ENCODE data around the gene PKD2. TPM values are rescaled to one million over a fixed set of nuclear protein-coding genes. Genes with fewer than 3 reads are reported as not detected.

PKD2 gene
- total and polyA plus RNA-seq, 2 of the 13 experiments (the other 11 are each of a cell fraction or from before 2014, with no cell fraction given), result 5.6 to 9.1 TPM

DNA sequence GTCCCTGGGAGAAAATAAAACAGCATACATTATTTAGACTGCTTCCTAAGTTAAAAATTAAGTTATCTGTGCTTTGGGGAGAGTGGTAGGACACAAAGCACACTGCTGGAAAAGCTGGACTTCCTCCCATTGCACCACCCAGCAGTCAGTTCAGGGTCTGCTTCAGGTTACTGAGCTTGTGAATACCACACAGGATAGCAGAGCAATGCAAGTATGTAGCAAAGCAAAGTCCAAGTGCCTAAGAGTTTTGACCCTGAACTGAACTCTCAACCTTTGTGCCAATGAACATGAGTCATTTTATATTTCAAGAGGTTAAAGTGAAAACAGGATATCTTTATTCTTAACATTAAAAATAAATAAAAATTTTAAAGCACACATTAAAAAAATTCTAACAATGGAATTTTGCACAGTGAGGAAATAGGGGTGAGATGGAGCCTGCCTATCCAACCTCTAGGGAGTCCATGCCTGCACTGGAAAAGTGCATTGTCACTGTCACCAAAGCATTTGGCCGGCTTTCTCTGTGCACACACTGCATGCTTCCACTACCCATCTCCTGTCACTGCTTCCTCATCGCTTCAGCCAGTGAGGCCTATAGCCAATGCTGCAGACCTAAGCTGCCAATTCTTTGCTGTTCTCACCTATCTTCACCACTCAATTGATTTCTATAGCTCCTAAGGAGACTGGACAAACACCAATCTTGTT lies 100.1 kb downstream of the PKD2 start:
- no peak overlapping the region for H2AFZ ChIP-seq (ENCODE audit: low read length)
- no TSS peak for BruUV-seq (replicated peaks)
- H3K4me3 ChIP-seq (replicated peaks in 1 of 3; ENCODE audit: insufficient read depth in 1 of 3, low read depth in 2 of 3, low read length in 3 of 3), result peak overlapping the region in 1 of 3 experiments; percentile 39; a peak in 1 of 6 replicates
- DNase-seq (ENCODE audit: low spot score) (peak; percentile 99), FAIRE-seq (peak; percentile 98), ATAC-seq (peak; percentile 96)
- H3K4me2 ChIP-seq (ENCODE audit: low read depth, low read length), result peak overlapping the region; percentile 66
- intact Hi-C loops (cut with micrococcal nuclease; ENCODE audit: unreplicated experiment) (loop anchor here (2.0 to 5.0 kb wide), 6 partner anchors 45 to 410 kb away; partner anchors contain the start of gene PPM1K), in situ Hi-C loops (cut with HindIII; ENCODE audit: extremely low pct_ligation_motif_present, low pct_unique_long_range_greater_than_20kb) (no loop called here)
- peaks cover 78% of the 10 kb centered on the region for H3K4me1 ChIP-seq (ENCODE audit: insufficient read depth, low read length)
- POLR2A ChIA-PET, result interaction anchor here (0.9 to 2.1 kb wide), 6 partner anchors 14 to 177 kb away, joined by 3 to 9 read pairs (median 4); partner anchors contain the start of gene PPM1K
- peak overlapping the region; percentile 48 for H3K9ac ChIP-seq (ENCODE audit: insufficient read depth, low read depth, low read length)
- no peaks in the 10 kb centered on the region for H3K79me2 ChIP-seq (ENCODE audit: insufficient read depth, low read length)
- H3K36me3 ChIP-seq (replicated peaks in 1 of 2; ENCODE audit: control insufficient read depth in 1 of 2, insufficient read depth in 2 of 2, low read length in 2 of 2), result no peaks in the 10 kb centered on the region
- no peaks in the 10 kb centered on the region for H4K20me1 ChIP-seq (ENCODE audit: insufficient read depth, low read length)
- no peaks in the 10 kb centered on the region for H3K27me3 ChIP-seq (ENCODE audit: control insufficient read depth in 1 of 2, insufficient read depth in 2 of 2, low read length in 2 of 2)
- CTCF ChIA-PET (ENCODE audit: low intra/inter-chr PET ratio, low total read pairs), result no interaction called here
- peak overlapping the region; percentile 99 for H3K27ac ChIP-seq (ENCODE audit: extremely low read length, insufficient read depth, low read length)
- 0% methylated on average over 2 of the region's 2 CpGs for WGBS (ENCODE audit: low lambda C conversion rate)
- H3K9me3 ChIP-seq (ENCODE audit: low read length), result no peaks in the 10 kb centered on the region
- TF ChIP-seq ZNF124 (CRISPR knock-in tag; IDR thresholded peaks at IDR 0.05) (peak; percentile 62; the same call in 1 of the 2 replicates), FOXK1 (CRISPR knock-in tag; IDR thresholded peaks at IDR 0.05; ENCODE audit: borderline replicate concordance, low read depth) (peak; percentile 57; the same call in 1 of the 2 replicates), TRIM24 (CRISPR knock-in tag; IDR thresholded peaks at IDR 0.05) (no peak), ZNF792 (CRISPR knock-in tag; IDR thresholded peaks at IDR 0.05) (peak; percentile 1; the same call in 1 of the 2 replicates), HOXD1 (CRISPR knock-in tag; IDR thresholded peaks at IDR 0.05) (0 out of 2 replicates have a peak, but pooled peaks have one; percentile 56), CEBPB (IDR thresholded peaks at IDR 0.05; ENCODE audit: borderline replicate concordance, low read depth, low read length) (peak; percentile 95), TBP (CRISPR knock-in tag; IDR thresholded peaks at IDR 0.05) (no peak), TARDBP (CRISPR knock-in tag; IDR thresholded peaks at IDR 0.05) (peak; percentile 20; the same call in 1 of the 2 replicates), ZNF230 (CRISPR knock-in tag; IDR thresholded peaks at IDR 0.05) (peak; percentile 12; the same call in 1 of the 2 replicates), STAG1 (CRISPR knock-in tag; IDR thresholded peaks at IDR 0.05) (peak; percentile 20; the same call in 1 of the 2 replicates), SRSF1 (optimal IDR thresholded peaks at IDR 0.05; ENCODE audit: low read depth, low read length) (no peak), RXRB (CRISPR knock-in tag; IDR thresholded peaks at IDR 0.05; ENCODE audit: borderline replicate concordance) (peak; percentile 95), ZNF501 (CRISPR knock-in tag; IDR thresholded peaks at IDR 0.05) (peak; percentile 52; the same call in 1 of the 2 replicates), FOSL2 (CRISPR knock-in tag; IDR thresholded peaks at IDR 0.05) (peak; percentile 93), KLF11 (CRISPR knock-in tag; IDR thresholded peaks at IDR 0.05) (peak; percentile 35; the same call in 1 of the 2 replicates), ZSCAN9 (CRISPR knock-in tag; IDR thresholded peaks at IDR 0.05; ENCODE audit: borderline replicate concordance) (peak; percentile 76), ZNF737 (CRISPR knock-in tag; IDR thresholded peaks at IDR 0.05; ENCODE audit: borderline replicate concordance) (no peak), ZBTB7B (CRISPR knock-in tag; IDR thresholded peaks at IDR 0.05) (0 out of 2 replicates have a peak, but pooled peaks have one; percentile 64), ZNF382 (CRISPR knock-in tag; IDR thresholded peaks at IDR 0.05; ENCODE audit: borderline replicate concordance) (no peak), ZNF552 (CRISPR knock-in tag; IDR thresholded peaks at IDR 0.05; ENCODE audit: borderline replicate concordance) (no peak; the same call in 1 of the 2 replicates)
- TF ChIP-seq, protein P1, sequence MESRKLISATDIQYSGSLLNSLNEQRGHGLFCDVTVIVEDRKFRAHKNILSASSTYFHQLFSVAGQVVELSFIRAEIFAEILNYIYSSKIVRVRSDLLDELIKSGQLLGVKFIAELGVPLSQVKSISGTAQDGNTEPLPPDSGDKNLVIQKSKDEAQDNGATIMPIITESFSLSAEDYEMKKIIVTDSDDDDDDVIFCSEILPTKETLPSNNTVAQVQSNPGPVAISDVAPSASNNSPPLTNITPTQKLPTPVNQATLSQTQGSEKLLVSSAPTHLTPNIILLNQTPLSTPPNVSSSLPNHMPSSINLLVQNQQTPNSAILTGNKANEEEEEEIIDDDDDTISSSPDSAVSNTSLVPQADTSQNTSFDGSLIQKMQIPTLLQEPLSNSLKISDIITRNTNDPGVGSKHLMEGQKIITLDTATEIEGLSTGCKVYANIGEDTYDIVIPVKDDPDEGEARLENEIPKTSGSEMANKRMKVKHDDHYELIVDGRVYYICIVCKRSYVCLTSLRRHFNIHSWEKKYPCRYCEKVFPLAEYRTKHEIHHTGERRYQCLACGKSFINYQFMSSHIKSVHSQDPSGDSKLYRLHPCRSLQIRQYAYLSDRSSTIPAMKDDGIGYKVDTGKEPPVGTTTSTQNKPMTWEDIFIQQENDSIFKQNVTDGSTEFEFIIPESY (CRISPR knock-in tag; IDR thresholded peaks at IDR 0.05), result 0 out of 2 replicates have a peak, but pooled peaks have one; percentile 19
- TF ChIP-seq, protein P2, sequence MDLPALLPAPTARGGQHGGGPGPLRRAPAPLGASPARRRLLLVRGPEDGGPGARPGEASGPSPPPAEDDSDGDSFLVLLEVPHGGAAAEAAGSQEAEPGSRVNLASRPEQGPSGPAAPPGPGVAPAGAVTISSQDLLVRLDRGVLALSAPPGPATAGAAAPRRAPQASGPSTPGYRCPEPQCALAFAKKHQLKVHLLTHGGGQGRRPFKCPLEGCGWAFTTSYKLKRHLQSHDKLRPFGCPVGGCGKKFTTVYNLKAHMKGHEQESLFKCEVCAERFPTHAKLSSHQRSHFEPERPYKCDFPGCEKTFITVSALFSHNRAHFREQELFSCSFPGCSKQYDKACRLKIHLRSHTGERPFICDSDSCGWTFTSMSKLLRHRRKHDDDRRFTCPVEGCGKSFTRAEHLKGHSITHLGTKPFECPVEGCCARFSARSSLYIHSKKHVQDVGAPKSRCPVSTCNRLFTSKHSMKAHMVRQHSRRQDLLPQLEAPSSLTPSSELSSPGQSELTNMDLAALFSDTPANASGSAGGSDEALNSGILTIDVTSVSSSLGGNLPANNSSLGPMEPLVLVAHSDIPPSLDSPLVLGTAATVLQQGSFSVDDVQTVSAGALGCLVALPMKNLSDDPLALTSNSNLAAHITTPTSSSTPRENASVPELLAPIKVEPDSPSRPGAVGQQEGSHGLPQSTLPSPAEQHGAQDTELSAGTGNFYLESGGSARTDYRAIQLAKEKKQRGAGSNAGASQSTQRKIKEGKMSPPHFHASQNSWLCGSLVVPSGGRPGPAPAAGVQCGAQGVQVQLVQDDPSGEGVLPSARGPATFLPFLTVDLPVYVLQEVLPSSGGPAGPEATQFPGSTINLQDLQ (CRISPR knock-in tag; IDR thresholded peaks at IDR 0.05), result no peak

Data from HepG2 (cell line).